HFF-Myc (cell line): ENCODE data around the gene PTPRK.
"Not testable (repeated sequence)": the region's sequence is repeated elsewhere in the genome, so short reads cannot be mapped to it uniquely, and the experiment has no call there.

Source experiments
- DNase-seq: peaks from one replicate; pipeline ENCODE4 v3.0.0-alpha.2; 2011; ENCODE audit warnings: low read depth; ENCODE audit errors: extremely low read depth
- H3K4me3 ChIP-seq: replicated peaks from 2 replicates; pipeline ENCODE4 v1.5.1; 2011; ENCODE audit warnings: low read depth, mild to moderate bottlenecking, control low read depth, low read length
- CTCF ChIP-seq: IDR thresholded peaks from 2 replicates; pipeline ENCODE4 v1.5.1; 2012; ENCODE audit warnings: mild to moderate bottlenecking, low read depth, low read length, control low read depth; ENCODE audit errors: missing control alignments

PTPRK gene

GRCh38 chr6:128437685-128438084 is 82.7 kb downstream of the PTPRK start:
- DNase-seq = no peak
- TF ChIP-seq CTCF = no peak
- no peak overlapping the region for H3K4me3 ChIP-seq

GRCh38 chr6:128434752-128435151 is 85.6 kb downstream of the PTPRK start:
- H3K4me3 ChIP-seq, DNase-seq: not testable (repeated sequence)

- H3K4me3 ChIP-seq = no peak overlapping the region
- TF ChIP-seq CTCF = no peak
- no peak for DNase-seq
These were observed 88.0 kb downstream of the PTPRK start for GRCh38 chr6:128432394-128432793.

GRCh38 chr6:128427139-128427538 is 93.3 kb downstream of the PTPRK start:
- DNase-seq = no peak
- H3K4me3 ChIP-seq = no peak overlapping the region
- no peak for TF ChIP-seq CTCF

GRCh38 chr6:128425856-128426255 is 94.5 kb downstream of the PTPRK start:
- no peak overlapping the region for H3K4me3 ChIP-seq
- TF ChIP-seq CTCF = no peak

GRCh38 chr6:128422871-128423270 is 97.5 kb downstream of the PTPRK start:
- no peak for DNase-seq
- no peak for TF ChIP-seq CTCF
- H3K4me3 ChIP-seq = no peak overlapping the region

More at GRCh38 chr6:128425856-128426255, 94.5 kb downstream of the PTPRK start:
- no peak for DNase-seq

GRCh38 chr6:128422200-128422599 is 98.2 kb downstream of the PTPRK start:
- no peak overlapping the region for H3K4me3 ChIP-seq
- no peak for TF ChIP-seq CTCF
- no peak for DNase-seq
